K562 (cell line): ENCODE data around the gene ANKRD2. TPM values are rescaled to one million over a fixed set of nuclear protein-coding genes. Genes with fewer than 3 reads are reported as not detected.

Source experiments
- ARID4B ChIP-seq: sonication (generic); formaldehyde crosslinking; IDR thresholded peaks from 2 replicates; pipeline ENCODE4 v1.8.0; 2022; ENCODE audit warnings: mild to moderate bottlenecking, missing genetic modification reagents
- CSDE1 ChIP-seq, 2 experiments: fragments of 450-650 bp; IDR thresholded peaks; 2 replicates each; pipeline ENCODE4 v1.6.1; 2016; ENCODE audit warnings: mild to moderate bottlenecking in 1 of 2
- DNMT1 ChIP-seq: fragments of 450-650 bp; IDR thresholded peaks from 2 replicates; pipeline ENCODE4 v1.6.1; 2016; ENCODE audit warnings: antibody characterized with exemption, mild to moderate bottlenecking
- ESRRA ChIP-seq: fragments of 450-650 bp; IDR thresholded peaks from 2 replicates; pipeline ENCODE4 v1.6.1; 2014; ENCODE audit warnings: low read depth, mild to moderate bottlenecking, moderate library complexity, borderline replicate concordance
- LCOR ChIP-seq: sonication (generic); formaldehyde crosslinking; IDR thresholded peaks from 2 replicates; pipeline ENCODE4 v1.8.0; 2022; ENCODE audit warnings: mild to moderate bottlenecking, missing genetic modification reagents
- SMARCA5 ChIP-seq: fragments of 450-650 bp; IDR thresholded peaks from 2 replicates; pipeline ENCODE4 v1.6.1; 2016
- TEAD1 ChIP-seq, 2 experiments: fragments of 450-650 bp in 1 of 2; sonication (generic) in 1 of 2; formaldehyde crosslinking; IDR thresholded peaks; 2 replicates each; pipeline versions ENCODE4 v1.4.0 to v1.8.0; 2020 to 2022; ENCODE audit warnings: mild to moderate bottlenecking in 2 of 2, missing genetic modification reagents in 1 of 2
- polyA plus RNA-seq, 8 experiments: library from polyadenylated mRNA; depleted of rRNA in 4 of 8; stranded (reverse) in 5 of 8; unstranded in 3 of 8; fragments of >200 nt; fragmentation: Nextera tagmentation in 2 of 8; fragmentation: Illumina TruSeq in 1 of 8; extraction: Ambion mirVana in 2 of 8; extraction: Trizol in 1 of 8; gene quantifications; 2 replicates each; pipeline versions ENCODE4 v1.2.1 to v1.2.3, GENCODE V29; 2011 to 2014; ENCODE audit warnings: inconsistent platforms in 1 of 8, missing spikeins in 1 of 8
- total RNA-seq, 7 experiments: library from RNA; depleted of rRNA in 6 of 7; stranded (reverse); fragments of >200 nt in 6 of 7; fragmentation: Illumina TruSeq in 2 of 7; extraction: Trizol in 2 of 7; gene quantifications; 2 replicates each; pipeline versions ENCODE4 v1.2.1 to v1.2.3, GENCODE V29; 2011 to 2021; ENCODE audit warnings: low replicate concordance in 1 of 7

Gene ANKRD2
- total and polyA plus RNA-seq, 9 of the 15 experiments (the other 6 are each of a cell fraction or from before 2014, with no cell fraction given): not detected

- no peak for TF ChIP-seq ARID4B
- TF ChIP-seq TEAD1 (CRISPR knock-in tag; IDR thresholded peaks at IDR 0.05): no peak
- TF ChIP-seq LCOR (CRISPR knock-in tag): no peak
- TF ChIP-seq SMARCA5: no peak
- TF ChIP-seq CSDE1 (IDR thresholded peaks at IDR 0.05): no peak
- no peak for TF ChIP-seq DNMT1
- TF ChIP-seq ESRRA: no peak
Observed at GRCh38 chr10:97539523-97540200, 32.9 kb upstream of the ANKRD2 start (continued).
